SJCRH30 (cell line): ENCODE data around the gene GAS2. TPM values are rescaled to one million over a fixed set of nuclear protein-coding genes. Genes with fewer than 3 reads are reported as not detected.

Experiments
- total RNA-seq: library from RNA; depleted of rRNA; stranded (reverse); fragments of >200 nt; shearing (Covaris generic); gene quantifications from 2 replicates; pipeline ENCODE4 v1.2.3, GENCODE V29; 2014; rRNA removed

The GAS2 gene
- total RNA-seq, 1 experiment from 2014 or later = 4.4 TPM

Other genes starting within 250 kb of the GAS2 start
- gene FANCF, start 40.8 kb upstream of the GAS2 start, total RNA-seq = 8.7 and 9.8 TPM in 2 replicates
- 20.2 and 21.0 TPM in 2 replicates for gene SVIP, start 163.2 kb downstream of the GAS2 start, total RNA-seq
- gene CCDC179, start 193.9 kb downstream of the GAS2 start, total RNA-seq = not detected in 2 replicates